HG03066 (cell line): Measurements from ENCODE around the gene HLCS.

ENCODE experiments used
- ATAC-seq: cut with Tn5 transposase; IDR thresholded peaks from one replicate; pipeline ENCODE4 v1.9.1; 2021; ENCODE audit warnings: low read depth; ENCODE audit not compliant: unreplicated experiment

HLCS gene

DNA sequence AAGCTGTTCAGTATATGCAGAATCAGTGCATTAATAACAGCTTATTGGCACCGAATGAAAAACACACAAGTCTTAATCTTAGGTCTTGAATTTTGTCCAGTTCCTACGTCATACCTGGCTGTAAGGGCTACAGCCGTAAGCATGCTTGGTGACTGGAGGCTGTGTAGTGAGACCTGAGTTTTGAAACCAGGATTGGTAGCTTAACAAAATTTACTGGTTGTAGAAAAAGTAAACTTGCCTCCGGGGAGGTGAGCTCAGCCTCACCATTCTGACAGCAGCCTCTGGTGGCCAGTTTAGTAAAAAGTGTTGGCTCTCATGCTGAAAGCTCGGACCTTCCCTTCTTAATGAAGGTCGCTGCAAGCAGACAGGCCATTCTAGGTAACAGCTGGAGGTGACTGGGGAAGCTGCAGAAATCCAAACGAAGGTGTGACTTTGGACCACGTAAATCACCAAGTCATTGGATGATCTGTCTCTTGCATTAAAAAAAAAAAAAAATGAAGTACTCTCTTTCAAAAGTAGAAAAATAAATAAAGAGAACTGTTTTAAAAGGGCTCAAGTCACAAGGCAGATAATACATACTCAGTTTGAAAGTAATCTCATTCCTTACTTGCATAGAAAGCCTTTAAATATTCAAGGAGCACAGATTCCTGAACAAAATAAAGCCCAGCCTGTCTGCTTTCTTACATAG lies 48.9 kb downstream of the HLCS start:
- no peak for ATAC-seq

DNA sequence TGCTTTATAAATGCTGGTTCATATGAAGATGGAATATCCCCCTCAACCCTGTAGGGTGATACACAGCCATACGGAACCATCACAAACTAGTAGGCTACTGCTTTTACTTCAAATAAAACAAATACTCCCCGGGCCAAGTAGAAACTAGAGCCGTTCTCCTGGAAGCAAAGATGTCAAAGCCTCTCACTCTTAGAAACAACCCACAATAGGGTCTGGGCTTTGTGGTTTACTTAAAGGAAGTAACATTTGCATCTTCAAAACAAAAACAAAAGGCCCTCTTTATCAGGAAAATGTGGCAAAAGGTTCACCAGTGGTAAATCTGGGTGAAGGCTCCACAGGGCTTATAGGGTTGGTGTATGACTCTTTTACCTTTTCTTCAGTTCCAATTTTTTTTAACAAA lies 49.8 kb downstream of the HLCS start:
- no peak for ATAC-seq

DNA sequence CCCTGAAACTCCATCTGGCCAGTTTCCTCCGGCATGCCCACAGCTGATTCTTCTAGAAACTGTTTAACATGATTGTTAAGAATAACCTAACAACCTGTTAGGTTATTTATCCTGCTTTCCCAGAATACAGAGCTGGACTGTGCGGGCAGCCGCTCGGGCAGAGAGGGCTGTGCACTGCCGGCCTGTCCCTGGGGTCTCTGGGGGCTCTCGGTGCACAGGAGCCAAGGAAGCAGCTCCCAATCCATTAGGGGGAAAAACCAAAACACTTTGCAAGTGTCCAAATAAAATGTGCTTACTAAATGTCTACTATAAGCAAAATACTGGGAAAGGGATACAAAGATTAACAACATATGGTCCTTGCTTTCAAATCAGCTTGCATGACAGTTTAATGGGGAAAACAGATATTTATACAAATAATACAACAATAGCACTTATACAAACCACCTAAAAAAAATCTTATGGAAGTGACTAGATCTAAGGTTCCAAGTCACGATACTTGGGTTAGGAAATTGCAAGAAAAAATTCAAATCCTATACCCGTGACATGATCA lies 50.7 kb downstream of the HLCS start:
- ATAC-seq: no peak

DNA sequence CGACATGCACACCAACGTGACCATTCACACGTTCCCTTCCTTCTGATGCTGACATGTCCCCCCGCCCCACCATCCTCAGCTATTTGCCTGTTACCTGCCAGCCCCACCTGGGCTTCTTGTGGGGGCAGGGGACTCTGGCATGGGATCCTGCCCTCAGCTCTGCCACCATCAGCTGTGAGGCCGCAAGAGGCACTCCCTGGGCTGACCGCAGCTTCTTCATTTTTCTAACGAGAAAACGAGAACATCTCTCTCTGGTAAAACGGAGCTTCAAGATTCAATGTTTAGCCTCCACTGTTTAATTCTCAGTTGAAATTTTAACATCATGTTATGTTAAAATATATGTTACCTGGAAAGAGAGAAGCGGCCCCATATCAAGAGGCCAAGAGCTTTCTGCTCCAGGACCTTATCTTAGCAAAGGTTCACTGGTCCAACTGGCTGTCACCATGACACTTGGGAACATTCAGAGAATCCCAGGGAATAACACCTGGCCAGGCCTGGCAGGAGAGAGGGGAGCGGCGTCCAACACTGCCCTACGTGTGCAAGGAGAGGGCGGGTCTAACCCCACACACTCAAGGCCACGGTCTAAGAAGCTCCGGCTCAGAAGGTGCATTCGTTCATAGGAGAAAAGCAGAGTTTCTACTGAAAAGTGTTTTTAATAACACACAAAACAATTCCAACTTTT lies 51.3 kb downstream of the HLCS start:
- ATAC-seq: no peak

GRCh38 chr21:36914244-36915013 lies 52.0 kb downstream of the HLCS start:
- ATAC-seq: no peak

- no peak for ATAC-seq
These were observed 53.0 kb downstream of the HLCS start for GRCh38 chr21:36913247-36914169.

GRCh38 chr21:36910581-36911307 lies 55.7 kb downstream of the HLCS start:
- ATAC-seq: no peak

DNA sequence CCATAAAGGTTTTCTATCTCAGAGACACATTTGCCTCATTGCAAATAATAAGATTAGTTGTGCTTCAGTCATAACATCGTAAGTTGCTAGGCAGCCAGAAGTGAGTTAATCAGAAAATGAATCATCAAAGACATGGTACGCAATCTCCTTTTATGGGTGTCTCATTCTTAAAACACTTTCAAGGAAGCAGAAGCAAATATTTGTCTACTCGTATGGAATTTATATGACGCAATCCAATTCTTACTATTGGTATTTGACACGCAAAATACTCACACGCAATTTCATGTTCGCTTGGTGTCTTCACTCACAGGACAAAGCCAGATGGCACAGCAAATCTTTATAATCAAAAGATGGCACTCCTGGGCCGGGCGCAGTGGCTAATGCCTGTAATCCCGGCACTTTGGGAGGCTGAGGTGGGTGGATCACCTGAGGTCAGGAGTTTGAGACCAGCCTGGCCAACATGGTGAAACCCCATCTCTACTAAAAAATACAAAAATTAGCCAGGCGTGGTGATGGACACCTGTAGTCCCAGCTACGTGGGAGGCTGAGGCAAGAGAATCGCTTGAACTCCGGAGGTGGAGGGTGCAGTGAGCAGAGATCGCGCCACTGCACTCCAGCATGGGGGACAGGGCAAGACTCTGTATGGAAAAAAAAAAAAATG lies 56.4 kb downstream of the HLCS start:
- no peak for ATAC-seq

DNA sequence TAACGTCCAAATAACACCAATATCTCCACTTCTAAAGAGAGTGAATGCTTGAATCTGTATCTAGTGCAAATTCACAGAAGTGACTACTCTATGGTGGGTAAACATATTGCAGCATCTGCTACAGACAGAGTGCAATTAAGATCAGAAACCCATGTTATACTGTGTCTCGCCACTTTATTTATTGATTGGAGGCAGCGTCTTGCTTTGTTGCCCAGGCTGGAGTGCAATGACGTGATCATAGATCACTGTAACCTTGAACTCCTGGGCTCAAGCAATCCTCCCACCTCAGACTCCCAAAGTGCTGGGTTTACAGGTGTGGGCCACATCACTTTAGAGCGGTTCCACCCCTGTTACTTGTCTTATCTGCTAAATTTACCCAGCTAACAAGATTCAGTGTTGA lies 57.0 kb downstream of the HLCS start:
- ATAC-seq: no peak

- no peak for ATAC-seq
These were observed 58.1 kb downstream of the HLCS start for GRCh38 chr21:36908260-36908908.

GRCh38 chr21:36904093-36904666 lies 62.3 kb downstream of the HLCS start:
- ATAC-seq: no peak

GRCh38 chr21:36902793-36903192 lies 63.7 kb downstream of the HLCS start:
- ATAC-seq: no peak

GRCh38 chr21:36902331-36902730 lies 64.1 kb downstream of the HLCS start:
- no peak for ATAC-seq

DNA sequence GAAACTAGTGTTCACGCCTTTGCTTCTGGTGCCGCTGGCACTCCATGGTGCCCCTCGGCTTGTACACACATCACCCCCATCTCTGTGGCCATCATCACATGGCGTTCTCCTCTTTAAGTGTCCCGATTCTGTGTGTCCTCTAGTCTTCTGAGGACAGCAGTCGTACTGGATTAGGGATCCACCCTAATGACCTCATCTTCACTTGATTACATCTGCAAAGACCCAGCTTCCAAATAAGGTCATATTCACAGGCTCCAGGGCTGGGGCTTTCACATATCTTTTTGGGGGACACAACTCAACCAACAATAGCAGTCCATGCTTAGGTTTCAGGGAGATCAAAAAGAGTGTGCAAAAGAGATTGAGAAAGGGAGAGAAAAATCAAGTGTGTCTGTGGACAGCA lies 64.9 kb downstream of the HLCS start:
- no peak for ATAC-seq

DNA sequence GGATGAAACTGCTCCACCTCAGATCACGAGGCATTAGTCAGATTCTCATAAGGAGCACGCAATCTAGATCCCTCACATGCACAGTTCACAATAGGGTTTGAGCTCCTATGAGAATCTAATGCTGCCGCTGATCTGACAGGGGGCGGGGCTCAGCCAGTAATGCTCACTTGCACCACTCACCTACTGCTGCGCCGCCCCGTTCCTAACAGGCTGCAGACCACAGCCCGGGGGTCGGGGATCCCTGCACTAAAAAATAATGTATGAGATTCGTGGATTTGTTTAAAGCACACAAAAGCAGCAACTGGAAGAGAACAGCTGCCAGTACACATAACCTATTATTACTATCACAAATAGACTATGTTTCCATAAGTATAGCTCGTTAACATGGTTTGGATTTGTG lies 72.9 kb downstream of the HLCS start:
- ATAC-seq: no peak

DNA sequence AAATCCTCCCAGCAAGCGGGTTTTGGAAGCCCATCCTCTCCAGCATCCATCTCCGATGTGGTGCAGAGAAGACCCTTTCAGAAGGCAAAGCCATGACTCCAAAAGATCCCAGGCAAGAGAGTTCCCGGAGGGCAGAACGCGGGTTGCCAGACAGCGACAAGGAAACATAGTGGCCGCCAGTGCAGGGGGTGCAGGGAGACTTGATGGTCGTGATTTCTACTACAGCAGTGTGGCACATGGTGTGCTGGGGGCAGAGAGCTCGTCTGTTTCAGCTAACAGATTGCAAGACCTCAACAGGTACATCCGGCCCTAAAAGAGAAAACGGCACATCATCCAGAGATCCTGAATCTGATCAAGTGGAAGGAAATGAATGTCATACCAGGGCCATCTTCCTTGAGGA lies 74.3 kb downstream of the HLCS start:
- no peak for ATAC-seq

DNA sequence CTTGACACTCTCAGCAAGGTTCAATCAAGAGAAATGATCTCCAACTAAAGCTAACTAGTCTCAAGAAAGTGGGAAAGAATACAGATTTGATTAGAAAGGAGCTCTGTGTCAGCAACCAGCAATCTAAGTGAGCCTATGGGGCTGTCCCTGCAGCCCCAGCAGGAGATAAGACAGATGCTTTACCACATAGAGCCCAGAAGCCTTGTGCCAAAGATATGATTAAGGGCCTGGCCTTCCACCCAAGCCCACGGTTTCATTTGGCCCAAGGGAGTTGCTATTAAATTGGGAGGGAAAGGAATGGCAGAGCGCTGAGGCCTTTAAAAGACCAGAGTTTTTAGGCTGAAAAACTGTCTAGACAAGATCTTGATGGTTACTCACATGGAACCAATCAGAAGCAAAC lies 74.8 kb downstream of the HLCS start:
- ATAC-seq: no peak

DNA sequence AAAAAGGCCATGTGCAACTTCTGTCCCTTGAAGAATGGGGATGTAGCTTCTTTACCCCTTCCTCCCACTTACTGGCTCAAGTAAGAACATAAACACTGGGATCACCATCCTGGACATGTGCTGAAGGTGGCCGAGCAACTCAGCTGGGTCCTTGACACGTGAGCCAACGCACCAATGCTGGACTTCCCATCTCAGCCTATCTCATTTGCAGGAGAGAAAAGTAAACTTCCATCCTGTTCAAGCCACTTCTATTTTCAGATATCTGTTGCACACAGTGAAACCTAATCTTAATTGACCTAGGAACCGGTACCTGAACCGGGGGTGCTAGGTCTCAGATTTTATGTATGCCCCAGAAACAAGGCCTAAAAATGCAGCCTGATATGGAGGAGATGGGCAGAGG lies 75.3 kb downstream of the HLCS start:
- ATAC-seq: no peak
